ENCODE data around the gene BICD1. TPM values are rescaled to one million over a fixed set of nuclear protein-coding genes. Genes with fewer than 3 reads are reported as not detected.

Gene BICD1
- total and polyA plus RNA-seq, 2 donors (not counting 1 experiment from before 2014, with no cell fraction given) = 15.2 to 93.5 TPM

DNA sequence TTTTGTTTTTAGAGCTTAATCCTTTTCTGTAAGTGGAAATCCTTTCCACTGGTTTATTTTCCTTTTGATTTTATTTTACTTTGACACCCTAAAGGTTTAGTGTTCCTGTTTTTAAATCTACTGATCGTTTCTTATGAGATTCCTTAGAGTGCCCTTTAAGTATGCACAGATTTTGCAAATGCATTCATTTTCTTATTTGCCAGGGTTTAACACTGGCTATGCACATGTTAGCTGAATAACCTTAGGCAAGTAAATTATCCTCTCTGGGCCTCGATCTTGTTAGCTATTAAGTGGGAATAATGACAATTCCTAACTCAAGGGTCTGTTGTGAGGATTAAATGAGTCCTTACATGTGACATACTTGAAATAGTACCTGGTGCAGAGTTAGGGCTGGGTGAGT, 136.0 kb downstream of the BICD1 start:
- no peak overlapping the region for H3K27ac Mint-ChIP-seq
- no peak for ATAC-seq (ENCODE audit: low read depth)
- Histone ChIP-seq H3K4me2 (replicated peaks; ENCODE audit: low read depth, low read length, poor library complexity, severe bottlenecking) (no peak overlapping the region), H3K27ac (ENCODE audit: low read length in 2 of 2) (no peak overlapping the region), H3K27me3 (replicated peaks in 1 of 4; ENCODE audit: control extremely low read depth in 1 of 4, control insufficient read depth in 3 of 4, insufficient read depth in 4 of 4, low read length in 3 of 4) (no peaks in the 10 kb centered on the region), H2AFZ (ENCODE audit: insufficient read depth, low read depth, low read length, poor library complexity, severe bottlenecking) (no peak overlapping the region), H3K4me3 (ENCODE audit: control extremely low read depth in 1 of 5, extremely low read depth in 1 of 5, insufficient read depth in 1 of 5, low read depth in 2 of 5, low read length in 4 of 5) (no peak overlapping the region), H4K20me1 (ENCODE audit: control insufficient read depth, insufficient read depth, low read length, poor library complexity, severe bottlenecking) (no peaks in the 10 kb centered on the region), H3K9ac (ENCODE audit: low read length) (no peak overlapping the region), H3K36me3 (replicated peaks in 1 of 2; ENCODE audit: control extremely low read depth in 1 of 2, control insufficient read depth in 1 of 2, extremely low read depth in 1 of 2, insufficient read depth in 2 of 2, low read length in 1 of 2) (peaks cover 1 to 2% of the 10 kb centered on the region in 2 experiments), H3K4me1 (ENCODE audit: control insufficient read depth in 2 of 2, insufficient read depth in 2 of 2, low read length in 2 of 2) (no peaks in the 10 kb centered on the region), H3K9me3 (ENCODE audit: control extremely low read depth in 1 of 3, control insufficient read depth in 2 of 3, insufficient read depth in 1 of 3, low read length in 2 of 3) (no peaks in the 10 kb centered on the region), H3K79me2 (ENCODE audit: control insufficient read depth, insufficient read depth, low read length) (no peaks in the 10 kb centered on the region)
- POLR2A ChIA-PET = interaction anchor here (0.6 to 0.7 kb wide), 3 partner anchors 9 to 575 kb away, joined by 3 read pairs; no protein-coding TSS in a partner anchor
- WGBS (ENCODE audit: insufficient coverage) = 80% methylated on average over 1 of the region's 2 CpGs
- intact Hi-C loops (cut with micrococcal nuclease) = no loop called here
- peaks cover 5% of the 10 kb centered on the region for H3K9me3 Mint-ChIP-seq (ENCODE audit: insufficient read depth)
- no peak for DNase-seq
- no peaks in the 10 kb centered on the region for H3K27me3 Mint-ChIP-seq
- no peaks in the 10 kb centered on the region for H3K4me1 Mint-ChIP-seq
- no peak for TF ChIP-seq EZH2 (IDR thresholded peaks at IDR 0.05; ENCODE audit: borderline replicate concordance, insufficient read depth, low read depth, low read length, poor library complexity, severe bottlenecking)
- TF ChIP-seq, protein P1, sequence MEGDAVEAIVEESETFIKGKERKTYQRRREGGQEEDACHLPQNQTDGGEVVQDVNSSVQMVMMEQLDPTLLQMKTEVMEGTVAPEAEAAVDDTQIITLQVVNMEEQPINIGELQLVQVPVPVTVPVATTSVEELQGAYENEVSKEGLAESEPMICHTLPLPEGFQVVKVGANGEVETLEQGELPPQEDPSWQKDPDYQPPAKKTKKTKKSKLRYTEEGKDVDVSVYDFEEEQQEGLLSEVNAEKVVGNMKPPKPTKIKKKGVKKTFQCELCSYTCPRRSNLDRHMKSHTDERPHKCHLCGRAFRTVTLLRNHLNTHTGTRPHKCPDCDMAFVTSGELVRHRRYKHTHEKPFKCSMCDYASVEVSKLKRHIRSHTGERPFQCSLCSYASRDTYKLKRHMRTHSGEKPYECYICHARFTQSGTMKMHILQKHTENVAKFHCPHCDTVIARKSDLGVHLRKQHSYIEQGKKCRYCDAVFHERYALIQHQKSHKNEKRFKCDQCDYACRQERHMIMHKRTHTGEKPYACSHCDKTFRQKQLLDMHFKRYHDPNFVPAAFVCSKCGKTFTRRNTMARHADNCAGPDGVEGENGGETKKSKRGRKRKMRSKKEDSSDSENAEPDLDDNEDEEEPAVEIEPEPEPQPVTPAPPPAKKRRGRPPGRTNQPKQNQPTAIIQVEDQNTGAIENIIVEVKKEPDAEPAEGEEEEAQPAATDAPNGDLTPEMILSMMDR (IDR thresholded peaks at IDR 0.05) = no peak
- CTCF ChIA-PET = interaction anchor here (1.2 to 1.3 kb wide), 2 partner anchors 10 to 69 kb away, joined by 3 to 4 read pairs; no protein-coding TSS in a partner anchor
- no peak overlapping the region for H3K4me3 Mint-ChIP-seq

DNA sequence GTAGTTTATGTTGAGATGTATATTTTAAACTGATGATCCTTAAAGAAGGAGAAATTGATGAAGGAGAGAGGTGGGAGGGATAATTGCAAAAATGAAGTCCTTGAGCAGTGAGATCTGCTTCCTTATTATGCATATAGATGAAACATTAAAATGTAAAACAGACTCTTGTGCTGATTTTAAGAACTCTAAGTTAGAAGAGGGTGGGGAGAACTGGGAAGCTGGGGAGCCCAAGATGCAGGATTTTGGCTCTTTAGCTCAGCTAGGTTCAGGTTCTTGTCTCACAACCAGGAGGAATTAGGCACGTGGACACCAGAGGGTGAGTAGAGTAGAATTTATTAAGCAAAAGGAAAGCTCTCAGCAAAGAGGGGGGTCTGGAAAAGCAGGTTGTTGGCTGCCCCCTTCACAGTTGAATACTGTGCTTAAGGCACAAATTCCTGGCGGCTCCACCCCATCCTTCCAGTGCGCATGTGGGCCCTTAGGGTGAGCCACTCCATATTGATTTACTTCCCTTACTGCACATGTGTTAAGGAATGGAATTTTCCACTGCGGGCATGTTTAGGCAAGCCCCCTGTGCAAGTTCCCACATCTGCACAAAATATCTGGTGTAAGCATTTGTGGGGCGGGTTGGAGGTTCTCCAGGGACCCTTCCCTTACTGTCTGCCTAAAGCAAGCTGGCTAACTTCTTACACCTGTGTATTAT, 141.9 kb downstream of the BICD1 start:
- POLR2A ChIA-PET = no interaction called here
- 100% methylated on average over 1 of the region's 5 CpGs for WGBS (ENCODE audit: insufficient coverage)
- intact Hi-C loops (cut with micrococcal nuclease) = no loop called here
- DNase-seq (no peak), ATAC-seq (ENCODE audit: low read depth) (no peak)
- H3K79me2 ChIP-seq (ENCODE audit: control insufficient read depth, insufficient read depth, low read length) = peaks cover 7% of the 10 kb centered on the region
- Mint-ChIP-seq H3K9me3 (ENCODE audit: insufficient read depth) (peaks cover 4% of the 10 kb centered on the region), H3K4me3 (no peak overlapping the region), H3K27me3 (no peaks in the 10 kb centered on the region), H3K4me1 (peaks cover 13% of the 10 kb centered on the region), H3K27ac (no peak overlapping the region)
- peaks cover 0 to 4% (median 0%) of the 10 kb centered on the region in 3 donors for H3K9me3 ChIP-seq (ENCODE audit: control extremely low read depth in 1 of 3, control insufficient read depth in 2 of 3, insufficient read depth in 1 of 3, low read length in 2 of 3)
- H3K4me1 ChIP-seq (ENCODE audit: control insufficient read depth in 2 of 2, insufficient read depth in 2 of 2, low read length in 2 of 2) = peaks cover 0 to 8% of the 10 kb centered on the region in 2 donors
- no peaks in the 10 kb centered on the region for H3K36me3 ChIP-seq (replicated peaks in 1 of 2; ENCODE audit: control extremely low read depth in 1 of 2, control insufficient read depth in 1 of 2, extremely low read depth in 1 of 2, insufficient read depth in 2 of 2, low read length in 1 of 2)
- no peak overlapping the region for H3K4me2 ChIP-seq (replicated peaks; ENCODE audit: low read depth, low read length, poor library complexity, severe bottlenecking)
- no peak overlapping the region for H3K27ac ChIP-seq (ENCODE audit: low read length in 2 of 2)
- TF ChIP-seq, protein P1 (IDR thresholded peaks at IDR 0.05) = no peak
- TF ChIP-seq EZH2 (IDR thresholded peaks at IDR 0.05; ENCODE audit: borderline replicate concordance, insufficient read depth, low read depth, low read length, poor library complexity, severe bottlenecking) = no peak
- no peaks in the 10 kb centered on the region for H3K27me3 ChIP-seq (replicated peaks in 1 of 4; ENCODE audit: control extremely low read depth in 1 of 4, control insufficient read depth in 3 of 4, insufficient read depth in 4 of 4, low read length in 3 of 4)
- H3K9ac ChIP-seq (ENCODE audit: low read length) = no peak overlapping the region
- H2AFZ ChIP-seq (ENCODE audit: insufficient read depth, low read depth, low read length, poor library complexity, severe bottlenecking) = no peak overlapping the region
- H4K20me1 ChIP-seq (ENCODE audit: control insufficient read depth, insufficient read depth, low read length, poor library complexity, severe bottlenecking) = no peaks in the 10 kb centered on the region
- CTCF ChIA-PET = no interaction called here
- no peak overlapping the region for H3K4me3 ChIP-seq (ENCODE audit: control extremely low read depth in 1 of 5, extremely low read depth in 1 of 5, insufficient read depth in 1 of 5, low read depth in 2 of 5, low read length in 4 of 5)
